ENCODE measurements around the gene SPATA20. TPM values are rescaled to one million over a fixed set of nuclear protein-coding genes. Genes with fewer than 3 reads are reported as not detected.

Gene SPATA20
- total RNA-seq, 4 donors from 2014 or later, result 22.3 to 67.9 (median 29.1) TPM

DNA sequence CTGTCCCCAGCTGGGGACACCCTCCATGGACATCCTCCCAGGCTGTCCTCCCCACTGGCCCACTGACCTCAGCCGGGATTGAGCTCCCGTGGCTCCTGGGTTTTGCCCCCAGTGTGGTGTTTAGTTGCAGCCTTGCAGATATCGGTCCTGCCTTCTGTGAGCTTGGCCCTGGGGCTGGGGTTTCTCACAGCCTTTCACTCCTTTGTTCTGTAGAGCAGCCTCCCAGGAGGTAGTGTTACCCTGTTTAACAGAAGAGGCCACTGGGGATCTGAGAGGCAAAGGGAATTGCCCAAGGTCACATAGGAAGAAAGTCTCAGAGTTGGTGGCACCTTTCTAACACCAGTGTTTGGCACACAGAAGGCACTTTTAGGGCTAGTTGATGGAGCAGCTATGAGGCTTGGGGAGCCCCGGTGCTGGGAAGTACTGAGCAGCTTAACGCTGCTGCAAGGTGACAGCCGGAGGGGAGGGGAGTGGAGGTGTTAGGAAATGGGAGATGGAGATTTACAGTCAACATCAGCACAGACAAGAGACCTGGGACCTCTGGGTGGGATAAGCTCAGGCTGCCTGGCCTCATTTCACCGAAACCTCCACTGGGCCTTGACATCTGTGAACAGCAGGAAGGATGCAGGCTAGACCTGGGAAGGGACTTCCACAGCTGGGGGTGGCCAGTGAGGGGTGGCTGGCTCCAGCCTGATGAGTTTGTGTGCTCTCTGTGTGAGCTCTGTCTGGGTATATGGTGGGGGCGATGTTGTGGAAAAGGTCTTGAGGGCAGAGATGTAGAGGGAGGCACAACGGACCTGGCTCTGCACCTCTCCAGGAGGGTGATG is 39.7 kb downstream of the SPATA20 start:
- H3K4me1 ChIP-seq, result peaks cover 14 to 21% of the 10 kb centered on the region in 2 donors
- no peaks in the 10 kb centered on the region for H3K27me3 ChIP-seq
- DNase-seq (no peak), ATAC-seq (no peak)
- no peak for TF ChIP-seq POLR2A (IDR thresholded peaks at IDR 0.05)
- TF ChIP-seq, protein P1, sequence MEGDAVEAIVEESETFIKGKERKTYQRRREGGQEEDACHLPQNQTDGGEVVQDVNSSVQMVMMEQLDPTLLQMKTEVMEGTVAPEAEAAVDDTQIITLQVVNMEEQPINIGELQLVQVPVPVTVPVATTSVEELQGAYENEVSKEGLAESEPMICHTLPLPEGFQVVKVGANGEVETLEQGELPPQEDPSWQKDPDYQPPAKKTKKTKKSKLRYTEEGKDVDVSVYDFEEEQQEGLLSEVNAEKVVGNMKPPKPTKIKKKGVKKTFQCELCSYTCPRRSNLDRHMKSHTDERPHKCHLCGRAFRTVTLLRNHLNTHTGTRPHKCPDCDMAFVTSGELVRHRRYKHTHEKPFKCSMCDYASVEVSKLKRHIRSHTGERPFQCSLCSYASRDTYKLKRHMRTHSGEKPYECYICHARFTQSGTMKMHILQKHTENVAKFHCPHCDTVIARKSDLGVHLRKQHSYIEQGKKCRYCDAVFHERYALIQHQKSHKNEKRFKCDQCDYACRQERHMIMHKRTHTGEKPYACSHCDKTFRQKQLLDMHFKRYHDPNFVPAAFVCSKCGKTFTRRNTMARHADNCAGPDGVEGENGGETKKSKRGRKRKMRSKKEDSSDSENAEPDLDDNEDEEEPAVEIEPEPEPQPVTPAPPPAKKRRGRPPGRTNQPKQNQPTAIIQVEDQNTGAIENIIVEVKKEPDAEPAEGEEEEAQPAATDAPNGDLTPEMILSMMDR (IDR thresholded peaks at IDR 0.05 in 4 of 5, conservative IDR thresholded peaks at IDR 0.05 in 1 of 5), result no peak
- intact Hi-C loops (cut with DNase I; ENCODE audit: low total_unique reads) (no loop called here), in situ Hi-C loops (cut with MboI; ENCODE audit: low sequenced_read_pairs in 4 of 4) (no loop called here)
- no peak overlapping the region for H3K27ac ChIP-seq
- no peaks in the 10 kb centered on the region for H3K9me3 ChIP-seq
- no peaks in the 10 kb centered on the region for H3K36me3 ChIP-seq
- no peak overlapping the region for H3K4me3 ChIP-seq

DNA sequence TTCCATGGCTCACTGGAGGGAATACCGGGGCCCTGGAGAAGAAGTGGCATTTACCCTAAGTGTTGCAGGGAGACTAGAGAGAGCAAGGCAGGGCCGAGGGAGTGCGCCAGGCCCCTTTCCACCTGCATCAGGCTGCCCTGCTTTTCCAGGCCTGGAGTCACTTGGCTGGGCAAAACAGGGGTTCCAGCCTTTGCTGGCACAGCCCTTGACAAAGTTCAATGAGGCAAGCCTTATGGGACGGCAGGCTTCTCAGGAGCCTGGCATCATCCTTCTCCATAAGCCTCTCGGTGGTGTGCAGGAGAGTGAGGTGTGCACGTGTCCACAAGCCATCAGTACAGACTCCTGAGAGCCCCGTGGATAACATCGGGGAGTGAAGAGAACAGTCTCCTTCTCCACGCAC is 40.6 kb downstream of the SPATA20 start:
- in situ Hi-C loops (cut with MboI; ENCODE audit: low sequenced_read_pairs in 4 of 4), result no loop called here
- DNase-seq (no peak), ATAC-seq (no peak)
- no peak overlapping the region for H3K27ac ChIP-seq
- TF ChIP-seq POLR2A (IDR thresholded peaks at IDR 0.05), result no peak
- TF ChIP-seq, protein P1 (IDR thresholded peaks at IDR 0.05 in 4 of 5, conservative IDR thresholded peaks at IDR 0.05 in 1 of 5), result no peak
- no peaks in the 10 kb centered on the region for H3K36me3 ChIP-seq
- H3K4me1 ChIP-seq, result peaks cover 14 to 16% of the 10 kb centered on the region in 2 donors
- intact Hi-C loops (cut with DNase I; ENCODE audit: low total_unique reads), result no loop called here
- H3K4me3 ChIP-seq, result no peak overlapping the region
- no peaks in the 10 kb centered on the region for H3K27me3 ChIP-seq
- no peaks in the 10 kb centered on the region for H3K9me3 ChIP-seq

DNA sequence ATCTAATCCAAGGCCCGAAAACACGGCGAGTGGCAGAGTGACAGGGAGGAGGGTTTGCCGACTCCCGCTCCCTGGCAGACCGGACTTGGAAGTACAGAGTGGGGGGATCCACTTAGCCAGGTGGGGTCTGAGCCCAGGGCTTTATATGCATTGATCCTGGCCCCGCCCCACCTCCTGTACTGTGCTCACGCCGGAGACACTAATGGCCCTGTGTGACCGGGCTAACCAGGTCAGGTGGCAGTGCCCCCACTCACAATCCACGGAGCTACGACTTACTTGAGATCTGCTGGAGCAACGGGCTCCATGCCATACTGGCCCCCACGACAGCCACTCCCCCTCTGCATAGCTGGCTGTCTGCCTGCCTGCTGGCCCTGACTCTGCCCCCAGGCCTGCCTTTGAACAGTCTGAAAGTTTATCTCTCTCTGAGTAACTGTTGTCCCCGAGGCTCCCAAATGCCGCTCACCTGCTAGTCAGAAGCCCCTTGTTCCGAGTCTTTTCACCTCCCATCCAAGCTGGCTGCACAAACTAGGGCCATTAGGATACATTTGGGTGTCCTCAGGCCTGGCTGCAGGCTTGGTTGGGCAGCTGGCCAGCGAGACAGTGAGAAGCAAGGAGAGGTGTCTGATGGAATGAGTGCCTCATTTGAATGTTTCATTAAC is 41.5 kb downstream of the SPATA20 start:
- H3K27ac ChIP-seq, result no peak overlapping the region
- no peak for TF ChIP-seq POLR2A (IDR thresholded peaks at IDR 0.05)
- TF ChIP-seq, protein P1 (IDR thresholded peaks at IDR 0.05 in 4 of 5, conservative IDR thresholded peaks at IDR 0.05 in 1 of 5), result no peak
- no peak for DNase-seq
- intact Hi-C loops (cut with DNase I; ENCODE audit: low total_unique reads) (no loop called here), in situ Hi-C loops (cut with MboI; ENCODE audit: low sequenced_read_pairs in 4 of 4) (no loop called here)
- no peaks in the 10 kb centered on the region for H3K36me3 ChIP-seq
- H3K4me3 ChIP-seq, result no peak overlapping the region
- peaks cover 8 to 14% of the 10 kb centered on the region in 2 donors for H3K4me1 ChIP-seq
- no peak for ATAC-seq
- no peaks in the 10 kb centered on the region for H3K9me3 ChIP-seq
- no peaks in the 10 kb centered on the region for H3K27me3 ChIP-seq

DNA sequence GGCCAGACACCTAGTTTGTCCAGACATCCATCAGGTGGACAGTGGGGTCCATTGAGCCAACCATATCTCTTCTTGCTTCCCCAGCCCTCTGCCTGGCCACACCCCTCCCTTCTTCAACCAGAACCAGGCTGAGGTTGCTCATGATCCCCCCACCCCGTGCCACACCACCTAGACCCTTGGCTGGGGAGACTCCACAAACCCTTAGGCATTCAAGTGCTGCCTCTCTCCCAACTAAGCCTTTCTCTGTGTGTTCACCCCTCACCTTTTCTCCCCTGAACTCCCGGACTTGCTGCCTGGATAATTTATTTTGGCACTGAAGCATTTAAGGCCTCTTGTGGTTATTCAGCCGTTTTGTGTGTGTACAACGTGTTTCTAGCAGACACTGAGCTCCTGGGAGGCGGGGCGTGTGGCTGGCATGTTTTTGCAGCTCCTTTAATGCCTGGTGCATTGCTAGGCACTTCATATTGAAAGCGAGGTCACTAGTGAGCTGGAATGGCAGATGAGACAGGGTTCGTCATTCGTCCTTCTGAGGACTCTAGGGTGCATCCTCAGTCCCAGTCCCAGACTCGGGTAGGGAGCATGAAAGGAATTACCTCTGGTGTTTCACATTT is 42.2 kb downstream of the SPATA20 start:
- ATAC-seq, result no peak

More for the DNA sequence above, 42.2 kb downstream of the SPATA20 start:
- Histone ChIP-seq H3K4me3 (no peak overlapping the region), H3K36me3 (no peaks in the 10 kb centered on the region), H3K27ac (no peak overlapping the region), H3K9me3 (no peaks in the 10 kb centered on the region), H3K4me1 (peaks cover 8 to 14% of the 10 kb centered on the region in 2 donors), H3K27me3 (no peaks in the 10 kb centered on the region)
- no peak for DNase-seq
- intact Hi-C loops (cut with DNase I; ENCODE audit: low total_unique reads), result no loop called here
- in situ Hi-C loops (cut with MboI; ENCODE audit: low sequenced_read_pairs in 4 of 4), result no loop called here
- TF ChIP-seq, protein P1 (IDR thresholded peaks at IDR 0.05 in 4 of 5, conservative IDR thresholded peaks at IDR 0.05 in 1 of 5), result no peak
- no peak for TF ChIP-seq POLR2A (IDR thresholded peaks at IDR 0.05)
